Fibroblast of skin of abdomen (primary cell): ENCODE results near the gene MED4.

ENCODE experiments used
- DNase-seq: peaks from one replicate; pipeline ENCODE4 v3.0.0-alpha.2; 2013

Gene MED4

DNA sequence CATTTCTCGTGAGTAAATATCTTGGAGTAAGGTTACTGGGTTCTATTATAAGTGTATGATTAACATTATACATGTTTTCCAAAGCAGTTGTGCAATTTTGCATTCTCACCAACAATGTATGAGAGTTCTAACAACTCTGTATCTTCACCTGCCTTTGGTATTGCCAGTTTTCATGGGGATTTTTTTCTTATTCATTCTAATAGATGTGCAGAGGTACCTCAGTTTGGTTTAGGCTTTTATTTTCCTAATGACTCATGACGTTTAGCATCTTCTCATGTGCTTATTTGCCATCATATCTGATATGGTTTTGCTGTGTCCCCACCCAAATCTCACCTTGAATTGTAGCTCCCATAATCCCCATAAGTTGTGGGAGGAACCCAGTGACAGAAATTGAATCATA, 65.0 kb downstream of the MED4 start:
- DNase-seq, result no peak

DNA sequence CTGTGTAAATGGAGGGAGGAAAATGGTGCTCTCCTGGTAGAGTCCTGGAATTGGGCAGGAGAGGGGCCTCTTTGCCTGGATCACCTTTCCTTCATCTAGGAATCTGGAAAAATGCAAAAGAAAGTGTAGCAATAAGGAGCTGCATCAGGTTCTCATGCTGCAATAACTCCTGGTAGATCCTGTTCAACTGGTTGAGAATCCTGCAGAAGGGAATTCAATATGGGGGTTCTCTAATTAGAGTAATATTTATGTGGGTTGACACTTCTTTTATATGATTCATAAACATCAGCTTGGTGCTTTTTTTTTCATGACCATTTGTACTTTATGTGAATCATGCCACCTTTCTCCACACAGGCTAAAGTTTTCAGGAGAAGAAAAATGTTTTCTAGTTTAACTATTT, 66.8 kb downstream of the MED4 start:
- DNase-seq, result no peak
